CD14-positive monocyte (primary cell): ENCODE data around the gene LRP6. TPM values are rescaled to one million over a fixed set of nuclear protein-coding genes. Genes with fewer than 3 reads are reported as not detected.

Source experiments
- DNase-seq, 3 donors: peaks; one replicate each; pipeline ENCODE4 v3.0.0-alpha.2; 2011 to 2022
- H2AFZ ChIP-seq: 2 replicates; pipeline ENCODE4 v1.6.0; 2012; ENCODE audit warnings: mild to moderate bottlenecking, low read depth, low read length, inconsistent platforms; ENCODE audit not compliant: insufficient read depth, poor library complexity, severe bottlenecking
- H3K27ac ChIP-seq, 2 donors: 1 replicate in 1 of 2; 2 replicates in 1 of 2; pipeline ENCODE4 v1.5.1; 2012 to 2013; ENCODE audit warnings: low read length in 2 of 2, control low read depth in 1 of 2, inconsistent platforms in 1 of 2, low read depth in 1 of 2, mild to moderate bottlenecking in 1 of 2
- H3K27me3 ChIP-seq, 2 donors: one replicate each; pipeline versions ENCODE4 v1.6.0 to v1.6.1; 2011 to 2013; ENCODE audit warnings: low read length in 2 of 2; ENCODE audit not compliant: control insufficient read depth in 2 of 2, insufficient read depth in 2 of 2
- H3K36me3 ChIP-seq, 2 donors: replicated peaks in 1 of 2; 1 replicate in 1 of 2; 2 replicates in 1 of 2; pipeline versions ENCODE4 v1.5.1 to v1.6.1; 2012 to 2013; ENCODE audit warnings: low read length in 2 of 2, control low read depth in 1 of 2, inconsistent platforms in 1 of 2, mild to moderate bottlenecking in 1 of 2; ENCODE audit not compliant: insufficient read depth in 2 of 2, control insufficient read depth in 1 of 2
- H3K4me1 ChIP-seq, 2 donors: 1 replicate in 1 of 2; 2 replicates in 1 of 2; pipeline versions ENCODE4 v1.5.1 to v1.6.1; 2012 to 2013; ENCODE audit warnings: low read length in 2 of 2, control low read depth in 1 of 2, inconsistent platforms in 1 of 2, mild to moderate bottlenecking in 1 of 2, moderate library complexity in 1 of 2; ENCODE audit not compliant: insufficient read depth in 2 of 2, control insufficient read depth in 1 of 2
- H3K4me2 ChIP-seq: replicated peaks from 2 replicates; pipeline ENCODE3; 2012; ENCODE audit warnings: low read length, moderate library complexity, mild to moderate bottlenecking; ENCODE audit not compliant: poor library complexity, severe bottlenecking; ENCODE audit errors: extremely low read depth
- H3K4me3 ChIP-seq, 3 experiments: fragments of 200-600 bp in 1 of 3; sonication (generic) in 1 of 3; replicated peaks in 1 of 3; 1 replicate in 2 of 3; 2 replicates in 1 of 3; pipeline ENCODE4 v1.5.1; 2011 to 2013; ENCODE audit warnings: low read length in 3 of 3, mild to moderate bottlenecking in 3 of 3, control low read depth in 2 of 3, low read depth in 2 of 3, inconsistent platforms in 1 of 3, moderate library complexity in 1 of 3
- H3K79me2 ChIP-seq: 2 replicates; pipeline ENCODE4 v1.6.0; 2012; ENCODE audit warnings: mild to moderate bottlenecking, control low read depth, inconsistent platforms, low read length, moderate library complexity; ENCODE audit not compliant: insufficient read depth
- H3K9ac ChIP-seq: 2 replicates; pipeline ENCODE4 v1.6.0; 2017; ENCODE audit warnings: low read length, mild to moderate bottlenecking; ENCODE audit not compliant: insufficient read depth, poor library complexity, severe bottlenecking
- H3K9me3 ChIP-seq, 2 donors: replicated peaks in 1 of 2; 1 replicate in 1 of 2; 2 replicates in 1 of 2; pipeline versions ENCODE4 v1.5.1 to v1.6.1; 2012 to 2013; ENCODE audit warnings: low read length in 2 of 2, control low read depth in 1 of 2; ENCODE audit not compliant: control insufficient read depth in 1 of 2, insufficient read depth in 1 of 2
- H4K20me1 ChIP-seq: 2 replicates; pipeline ENCODE4 v1.6.0; 2012; ENCODE audit warnings: mild to moderate bottlenecking, low read length, control low read depth, moderate library complexity; ENCODE audit not compliant: insufficient read depth
- H3K27ac Mint-ChIP-seq, 7 donors: one replicate each; pipeline ENCODE4 v1.8.0; 2020; ENCODE audit warnings: mild to moderate bottlenecking in 7 of 7, mixed read lengths in 7 of 7, moderate library complexity in 6 of 7, inconsistent platforms in 2 of 7
- H3K27me3 Mint-ChIP-seq, 3 donors: one replicate each; pipeline ENCODE4 v1.8.0; 2021 to 2022; ENCODE audit warnings: low read depth in 3 of 3, mild to moderate bottlenecking in 3 of 3, mixed read lengths in 3 of 3, moderate library complexity in 3 of 3, inconsistent platforms in 1 of 3
- H3K36me3 Mint-ChIP-seq, 2 donors: one replicate each; pipeline ENCODE4 v1.8.0; 2020; ENCODE audit warnings: mixed read lengths in 2 of 2, inconsistent platforms in 1 of 2, mild to moderate bottlenecking in 1 of 2
- H3K4me1 Mint-ChIP-seq: one replicate; pipeline ENCODE4 v1.8.0; 2020; ENCODE audit warnings: mild to moderate bottlenecking, mixed read lengths
- H3K4me3 Mint-ChIP-seq, 2 donors: one replicate each; pipeline ENCODE4 v1.8.0; 2020; ENCODE audit warnings: mild to moderate bottlenecking in 2 of 2, mixed read lengths in 2 of 2, moderate library complexity in 1 of 2
- H3K9me3 Mint-ChIP-seq, 7 donors: one replicate each; pipeline ENCODE4 v1.8.0; 2020 to 2022; ENCODE audit warnings: mixed read lengths in 7 of 7, mild to moderate bottlenecking in 6 of 7, moderate library complexity in 6 of 7, inconsistent platforms in 2 of 7
- CTCF ChIP-seq: fragments of 200-600 bp; IDR thresholded peaks from one replicate; pipeline ENCODE4 v1.8.0; 2022; ENCODE audit warnings: antibody characterized with exemption, mild to moderate bottlenecking
- WGBS: methylation state at CpG from one replicate; pipeline ENCODE4 v1.1.5; 2013; ENCODE audit warnings: missing lambda C conversion rate; ENCODE audit not compliant: insufficient coverage; 5-methylcytosine and 5-hydroxymethylcytosine counted together
- intact Hi-C, 2 donors: fragments of 100-400 bp; cut with micrococcal nuclease; formaldehyde crosslinking; loops; one replicate each; pipeline versions ENCODE4 v1.15.0 to v1.15.1; 2023
- polyA plus RNA-seq, 3 donors: library from polyadenylated mRNA; depleted of rRNA in 1 of 3; unstranded in 2 of 3; stranded (reverse) in 1 of 3; fragments of 300-500 nt in 2 of 3; fragments of >200 nt in 1 of 3; fragmentation: Illumina TruSeq in 2 of 3; gene quantifications; 1 replicate in 2 of 3; 2 replicates in 1 of 3; pipeline ENCODE4 v1.2.3, GENCODE V29; 2012 to 2021

LRP6 gene
- polyA plus RNA-seq, 3 donors: 0.08 TPM; not detected in 2

GRCh38 chr12:12224240-12224940 lies 42.5 kb downstream of the LRP6 start:
- intact Hi-C loops: no loop called here

GRCh38 chr12:12221560-12221959 lies 45.3 kb downstream of the LRP6 start:
- H3K4me3 ChIP-seq: no peak overlapping the region
- no peak overlapping the region for H2AFZ ChIP-seq
- no peak overlapping the region for H3K27ac ChIP-seq
- intact Hi-C loops: no loop called here
- Mint-ChIP-seq H3K4me3 (no peak overlapping the region), H3K4me1 (peaks cover 7% of the 10 kb centered on the region), H3K27ac (no peak overlapping the region), H3K9me3 (peaks cover 0 to 8% (median 2%) of the 10 kb centered on the region in 7 donors), H3K27me3 (peaks cover 0 to 6% (median 0%) of the 10 kb centered on the region in 3 donors), H3K36me3 (no peaks in the 10 kb centered on the region)
- H3K4me2 ChIP-seq: no peak overlapping the region
- TF ChIP-seq CTCF: no peak
- no peak for DNase-seq
- peaks cover 0 to 7% of the 10 kb centered on the region in 2 donors for H3K4me1 ChIP-seq
- H3K9me3 ChIP-seq: peaks cover 0 to 3% of the 10 kb centered on the region in 2 donors
- H3K79me2 ChIP-seq: no peaks in the 10 kb centered on the region
- no CpG with 5 or more reads among the region's 2 CpGs for WGBS
- H3K9ac ChIP-seq: no peak overlapping the region
- H3K27me3 ChIP-seq: no peaks in the 10 kb centered on the region
- H3K36me3 ChIP-seq: no peaks in the 10 kb centered on the region
- H4K20me1 ChIP-seq: no peaks in the 10 kb centered on the region

More at GRCh38 chr12:12224240-12224940, 42.5 kb downstream of the LRP6 start:
- no peak for TF ChIP-seq CTCF
- Mint-ChIP-seq H3K4me1 (peaks cover 6% of the 10 kb centered on the region), H3K27me3 (peaks cover 0 to 4% (median 0%) of the 10 kb centered on the region in 3 donors), H3K36me3 (no peaks in the 10 kb centered on the region), H3K4me3 (no peak overlapping the region), H3K27ac (no peak overlapping the region), H3K9me3 (peaks cover 0 to 8% (median 0%) of the 10 kb centered on the region in 7 donors)
- Histone ChIP-seq H2AFZ (no peak overlapping the region), H3K9ac (no peak overlapping the region), H4K20me1 (no peaks in the 10 kb centered on the region), H3K9me3 (no peaks in the 10 kb centered on the region), H3K4me2 (no peak overlapping the region), H3K36me3 (no peaks in the 10 kb centered on the region), H3K27ac (no peak overlapping the region), H3K79me2 (no peaks in the 10 kb centered on the region), H3K27me3 (no peaks in the 10 kb centered on the region), H3K4me1 (no peaks in the 10 kb centered on the region), H3K4me3 (no peak overlapping the region)
- 100% methylated on average over 1 of the region's 2 CpGs for WGBS
- DNase-seq: no peak
